Stimulated activated memory B cell treated with anti-CD40 and anti-IgM and Interleukin-4, amounts not matched to agents 10 μg/mL and 1 μg/mL and 100 μg/mL, for 72 hours (primary cell): ENCODE results near the gene IL20RB.
A peak's percentile ranks its signal among the peaks of the same experiment; 100 is the strongest.

ENCODE experiments used
- ATAC-seq: fragments of 150-1000 bp; cut with Tn5 transposase; 2 replicates; pipeline ENCODE4 v1.10.0; 2021
- H3K27ac Mint-ChIP-seq: one replicate; pipeline ENCODE4 v1.8.0; 2022; ENCODE audit warnings: mild to moderate bottlenecking, mixed read lengths
- H3K27me3 Mint-ChIP-seq: one replicate; pipeline ENCODE4 v1.8.0; 2022; ENCODE audit warnings: mixed read lengths
- H3K36me3 Mint-ChIP-seq: one replicate; pipeline ENCODE4 v1.8.0; 2022; ENCODE audit warnings: mixed read lengths
- H3K4me1 Mint-ChIP-seq: one replicate; pipeline ENCODE4 v1.8.0; 2022; ENCODE audit warnings: mixed read lengths
- H3K4me3 Mint-ChIP-seq: one replicate; pipeline ENCODE4 v1.8.0; 2022; ENCODE audit warnings: mild to moderate bottlenecking, moderate library complexity, mixed read lengths
- H3K9me3 Mint-ChIP-seq: one replicate; pipeline ENCODE4 v1.8.0; 2022; ENCODE audit warnings: mixed read lengths

The IL20RB gene

DNA sequence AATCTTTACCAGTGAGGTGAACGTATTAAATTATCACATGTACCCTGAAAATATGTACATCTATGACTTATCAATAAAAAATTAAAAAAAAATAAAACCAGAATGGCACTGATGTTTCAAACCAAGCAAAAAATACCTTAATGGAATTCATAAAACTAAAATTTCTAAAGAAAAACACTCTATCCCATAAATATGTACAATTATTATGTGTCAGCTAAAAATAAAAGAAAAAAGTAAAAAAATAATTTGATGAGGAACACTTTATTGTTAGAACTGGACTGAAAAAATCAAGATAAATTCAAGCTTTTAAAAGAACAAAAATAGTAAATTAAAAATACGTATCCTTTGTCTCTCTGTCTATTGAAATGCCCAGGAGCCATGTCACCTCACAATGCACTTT lies 63.1 kb downstream of the IL20RB start:
- Mint-ChIP-seq H3K4me3 (no peak overlapping the region), H3K9me3 (no peaks in the 10 kb centered on the region)

DNA sequence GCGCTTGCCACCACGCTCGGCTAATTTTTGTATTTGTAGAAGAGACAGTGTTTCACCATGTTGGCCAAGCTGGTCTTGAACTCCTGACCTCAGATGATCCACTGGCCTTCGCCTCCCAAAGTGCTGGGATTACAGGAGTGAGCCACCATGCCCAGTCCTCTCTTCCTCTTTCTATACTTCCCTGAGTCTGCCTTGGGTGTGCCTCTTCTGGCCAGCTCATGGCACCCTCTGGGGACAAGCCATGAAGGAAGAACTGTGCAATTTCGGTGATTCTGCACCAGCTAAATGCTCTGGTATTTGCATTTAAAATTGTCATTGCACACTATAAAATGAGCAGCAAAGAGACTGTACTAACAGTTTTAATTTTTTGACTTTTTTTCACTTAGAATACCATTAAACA lies 66.6 kb downstream of the IL20RB start:
- peaks cover 43% of the 10 kb centered on the region for H3K27me3 Mint-ChIP-seq
- no peaks in the 10 kb centered on the region for H3K36me3 Mint-ChIP-seq
- no peak overlapping the region for H3K27ac Mint-ChIP-seq
- no peak for ATAC-seq
- H3K4me3 Mint-ChIP-seq: no peak overlapping the region
- H3K4me1 Mint-ChIP-seq: no peaks in the 10 kb centered on the region
- H3K9me3 Mint-ChIP-seq: no peaks in the 10 kb centered on the region

More for the DNA sequence above, 63.1 kb downstream of the IL20RB start:
- Mint-ChIP-seq H3K36me3 (no peaks in the 10 kb centered on the region), H3K4me1 (no peaks in the 10 kb centered on the region), H3K27me3 (peaks cover 16% of the 10 kb centered on the region), H3K27ac (no peak overlapping the region)
- ATAC-seq: no peak

DNA sequence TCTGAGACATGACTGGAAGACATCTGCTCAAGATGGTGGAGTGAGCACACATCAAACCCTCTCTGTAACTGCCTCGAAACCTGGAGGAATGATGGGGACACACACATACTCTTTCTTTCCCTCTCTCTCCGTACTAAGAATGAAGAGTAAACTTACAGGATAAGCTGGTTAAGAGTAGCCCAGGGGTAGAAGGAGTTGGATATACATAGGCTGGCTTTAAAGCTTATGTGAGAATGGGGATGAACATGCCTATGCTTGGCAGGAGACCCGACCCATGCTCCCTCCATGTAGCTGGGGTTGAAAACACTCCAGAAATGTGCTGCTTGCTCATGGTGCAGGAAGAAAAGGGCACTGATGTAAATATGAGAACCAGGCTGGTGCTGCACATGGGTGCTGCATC lies 68.9 kb downstream of the IL20RB start:
- H3K4me1 Mint-ChIP-seq: no peaks in the 10 kb centered on the region
- no peaks in the 10 kb centered on the region for H3K36me3 Mint-ChIP-seq
- H3K9me3 Mint-ChIP-seq: no peaks in the 10 kb centered on the region
- ATAC-seq: no peak
- no peak overlapping the region for H3K27ac Mint-ChIP-seq
- H3K27me3 Mint-ChIP-seq: peaks cover 65% of the 10 kb centered on the region
- H3K4me3 Mint-ChIP-seq: no peak overlapping the region

DNA sequence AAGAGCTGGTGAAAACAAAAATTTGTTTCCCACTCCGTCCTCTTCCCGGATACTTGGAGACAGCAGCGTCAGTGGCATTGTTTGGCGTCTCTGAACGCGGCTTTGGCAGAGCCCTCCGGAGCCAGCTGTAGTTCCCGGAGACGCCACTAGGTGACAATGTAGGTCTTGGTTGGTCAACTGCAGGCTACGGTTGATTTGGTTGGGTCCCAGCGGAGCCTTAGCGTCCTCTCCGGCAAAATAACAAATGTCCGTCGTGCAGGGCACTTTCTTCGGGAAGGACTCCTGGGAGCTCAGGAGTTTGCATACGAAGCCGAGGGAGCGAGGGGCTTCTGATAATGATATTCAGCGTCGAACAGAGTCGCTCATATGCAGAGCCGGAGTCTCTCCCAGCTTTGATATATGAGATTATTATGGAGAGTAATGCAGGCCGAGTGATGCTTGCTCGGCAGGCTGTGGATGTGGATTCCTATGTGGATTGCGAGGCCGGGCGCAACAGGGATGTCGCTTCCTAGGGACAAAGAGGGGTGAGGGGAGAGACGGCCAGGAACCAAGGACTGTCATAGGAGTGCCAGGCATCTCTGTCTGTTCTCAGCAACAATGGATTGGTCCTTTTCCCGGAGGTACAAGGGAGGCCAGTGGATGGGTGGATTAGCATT lies 74.8 kb downstream of the IL20RB start:
- Mint-ChIP-seq H3K36me3 (no peaks in the 10 kb centered on the region), H3K4me1 (peaks cover 11% of the 10 kb centered on the region), H3K9me3 (no peaks in the 10 kb centered on the region), H3K27me3 (peaks cover 68% of the 10 kb centered on the region), H3K4me3 (peak overlapping the region; percentile 66), H3K27ac (no peak overlapping the region)
- peak; percentile 59 for ATAC-seq

DNA sequence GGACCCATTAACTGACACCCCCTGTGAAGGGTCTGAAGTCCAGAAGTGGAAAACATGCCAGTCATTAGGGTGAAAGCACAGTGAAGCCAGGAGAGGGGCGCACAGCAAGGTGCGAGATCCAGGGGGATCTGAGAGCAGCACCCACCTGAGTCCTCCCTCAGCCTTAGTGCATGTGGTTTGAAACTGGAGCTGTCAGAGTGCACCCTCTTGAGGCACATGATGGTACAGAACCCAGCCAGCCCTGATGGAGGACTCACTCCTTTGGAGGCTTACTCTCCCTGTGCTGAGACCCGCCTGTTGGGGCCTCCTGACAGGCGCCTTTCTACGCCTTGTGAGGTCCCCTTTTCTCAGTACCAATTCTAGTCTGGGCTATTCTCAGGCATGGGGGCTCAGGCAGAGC lies 77.8 kb downstream of the IL20RB start:
- peaks cover 11% of the 10 kb centered on the region for H3K4me1 Mint-ChIP-seq
- H3K27me3 Mint-ChIP-seq: peaks cover 49% of the 10 kb centered on the region
- H3K36me3 Mint-ChIP-seq: no peaks in the 10 kb centered on the region
- no peak overlapping the region for H3K4me3 Mint-ChIP-seq
- no peak for ATAC-seq
- H3K27ac Mint-ChIP-seq: no peak overlapping the region
- no peaks in the 10 kb centered on the region for H3K9me3 Mint-ChIP-seq

DNA sequence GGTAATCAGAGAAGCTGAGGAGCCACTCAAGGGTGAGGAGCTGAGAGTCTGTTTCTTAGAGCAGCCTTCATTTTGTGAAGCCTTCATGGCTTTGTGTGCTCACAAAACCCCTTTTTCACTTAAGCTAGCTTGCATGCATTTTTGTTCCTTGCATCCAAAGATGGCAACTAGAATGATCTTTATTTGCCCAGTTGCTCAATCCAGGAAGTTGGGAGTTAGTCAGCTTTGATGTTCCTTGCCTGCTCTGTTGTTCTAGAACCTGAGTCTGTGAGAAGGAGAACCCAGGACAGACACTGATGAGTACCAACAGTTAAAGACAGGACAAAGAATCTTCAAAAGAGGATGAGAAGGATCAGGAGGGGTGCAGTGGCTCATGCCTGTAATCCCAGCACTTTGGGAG lies 81.8 kb downstream of the IL20RB start:
- Mint-ChIP-seq H3K27me3 (peaks cover 24% of the 10 kb centered on the region), H3K27ac (no peak overlapping the region), H3K4me1 (no peaks in the 10 kb centered on the region), H3K4me3 (no peak overlapping the region), H3K9me3 (no peaks in the 10 kb centered on the region), H3K36me3 (no peaks in the 10 kb centered on the region)
- no peak for ATAC-seq

DNA sequence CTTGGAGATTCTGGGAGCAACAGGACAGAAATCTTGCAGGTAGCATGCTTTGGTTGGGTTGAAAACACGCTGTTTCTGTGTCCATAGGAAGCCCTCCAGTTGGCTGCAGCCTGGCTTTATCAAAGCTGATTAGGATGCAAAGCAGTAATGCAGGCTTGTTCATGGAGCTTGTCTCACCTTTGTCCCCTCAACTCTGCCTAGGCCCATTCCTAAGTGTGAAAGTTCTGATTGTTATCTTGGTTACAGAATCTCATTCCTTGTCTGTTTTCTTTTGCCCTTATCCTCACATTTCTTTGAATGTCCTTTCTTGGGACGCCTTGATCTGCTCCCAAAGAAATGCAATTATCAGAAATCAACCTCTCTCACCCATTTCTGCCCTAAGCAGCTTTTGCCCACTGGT lies 83.5 kb downstream of the IL20RB start:
- no peak overlapping the region for H3K4me3 Mint-ChIP-seq
- H3K27ac Mint-ChIP-seq: no peak overlapping the region
- H3K27me3 Mint-ChIP-seq: peaks cover 28% of the 10 kb centered on the region
- ATAC-seq: no peak
- H3K36me3 Mint-ChIP-seq: no peaks in the 10 kb centered on the region
- no peaks in the 10 kb centered on the region for H3K4me1 Mint-ChIP-seq
- H3K9me3 Mint-ChIP-seq: no peaks in the 10 kb centered on the region

DNA sequence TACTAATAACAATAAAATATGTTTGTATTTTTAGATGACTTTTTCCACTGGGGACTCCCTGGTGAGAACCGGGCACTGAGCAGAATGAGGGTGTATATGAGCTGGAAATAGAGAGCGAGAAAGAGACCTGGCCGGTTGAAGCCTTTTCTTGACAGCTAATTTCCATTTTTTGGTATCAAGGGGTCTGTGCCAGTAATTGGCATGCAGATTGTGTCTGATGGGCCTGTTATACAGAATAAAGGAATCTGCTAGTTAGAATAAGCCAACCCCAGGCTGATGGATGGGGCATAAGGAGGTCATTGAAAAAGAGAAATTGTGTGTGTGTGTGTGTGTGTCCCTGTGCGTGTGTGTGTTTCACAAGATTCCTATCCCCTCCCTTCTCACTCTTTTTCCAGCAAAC lies 83.9 kb downstream of the IL20RB start:
- H3K9me3 Mint-ChIP-seq: no peaks in the 10 kb centered on the region
- no peak for ATAC-seq

DNA sequence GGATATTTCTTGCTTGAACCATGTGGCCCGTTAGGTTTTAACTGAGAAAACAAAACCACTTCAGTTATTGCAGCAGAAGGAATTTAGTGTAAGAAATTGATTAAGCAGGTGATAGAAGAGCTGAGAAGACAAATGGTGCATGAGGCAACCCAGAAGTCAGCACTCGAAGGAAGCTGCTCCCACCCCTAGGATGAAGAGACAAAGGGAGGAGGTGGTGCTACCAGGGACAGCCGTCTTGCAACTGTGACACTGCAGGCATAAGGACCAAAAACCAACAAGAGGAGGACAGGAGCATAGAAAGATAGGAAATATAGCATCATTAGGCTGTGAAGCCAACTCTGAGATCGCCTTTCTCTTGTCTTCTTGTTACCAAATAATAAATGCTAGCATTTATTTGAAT lies 89.0 kb downstream of the IL20RB start:
- Mint-ChIP-seq H3K9me3 (no peaks in the 10 kb centered on the region), H3K27ac (no peak overlapping the region), H3K27me3 (peaks cover 50% of the 10 kb centered on the region), H3K36me3 (no peaks in the 10 kb centered on the region), H3K4me3 (no peak overlapping the region), H3K4me1 (no peaks in the 10 kb centered on the region)
- no peak for ATAC-seq

More for the DNA sequence above, 83.9 kb downstream of the IL20RB start:
- peaks cover 32% of the 10 kb centered on the region for H3K27me3 Mint-ChIP-seq
- no peak overlapping the region for H3K4me3 Mint-ChIP-seq
- H3K36me3 Mint-ChIP-seq: no peaks in the 10 kb centered on the region
- H3K4me1 Mint-ChIP-seq: no peaks in the 10 kb centered on the region
- H3K27ac Mint-ChIP-seq: no peak overlapping the region

DNA sequence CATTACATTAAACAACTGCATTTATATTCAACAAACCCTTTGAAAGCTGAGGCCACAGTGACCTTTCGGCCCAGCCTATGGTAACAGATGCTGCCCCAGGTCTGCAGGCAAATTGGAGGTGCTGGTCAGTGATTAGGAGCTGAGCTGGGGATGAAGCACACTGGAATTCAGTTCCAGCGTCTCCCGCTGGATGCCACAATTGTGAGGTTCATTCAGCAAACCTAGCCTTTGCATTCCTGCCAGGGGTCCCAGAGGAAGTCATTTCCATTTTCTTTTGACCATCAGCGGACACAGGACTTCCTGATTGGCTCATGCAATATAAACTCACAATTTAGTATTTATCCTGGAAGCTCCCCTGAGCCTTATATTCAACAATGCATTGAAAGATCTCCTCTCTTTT lies 89.5 kb downstream of the IL20RB start:
- ATAC-seq: no peak
- Mint-ChIP-seq H3K27me3 (peaks cover 50% of the 10 kb centered on the region), H3K4me1 (no peaks in the 10 kb centered on the region), H3K9me3 (no peaks in the 10 kb centered on the region), H3K27ac (no peak overlapping the region), H3K4me3 (no peak overlapping the region), H3K36me3 (no peaks in the 10 kb centered on the region)

DNA sequence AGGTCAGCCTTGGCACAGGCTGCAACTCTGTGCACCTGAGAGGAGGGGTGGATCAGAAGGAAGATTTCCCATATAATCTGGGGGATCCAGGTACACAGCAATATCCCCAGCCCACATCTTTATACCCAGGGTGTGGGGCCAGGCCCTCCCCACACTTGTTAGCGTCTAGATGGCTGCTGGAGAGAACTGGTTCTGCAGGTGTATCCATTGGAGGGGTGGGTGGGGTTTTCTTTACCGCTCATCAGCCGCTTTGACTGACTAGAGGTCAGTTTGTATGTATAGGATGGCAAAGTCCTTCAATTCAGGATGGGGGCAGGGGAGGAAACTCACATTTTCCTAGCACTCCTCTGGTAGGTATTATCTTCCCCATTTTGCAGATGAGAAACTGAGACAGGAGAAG lies 92.5 kb downstream of the IL20RB start:
- no peaks in the 10 kb centered on the region for H3K4me1 Mint-ChIP-seq
- no peaks in the 10 kb centered on the region for H3K36me3 Mint-ChIP-seq
- ATAC-seq: no peak
- no peak overlapping the region for H3K27ac Mint-ChIP-seq
- H3K4me3 Mint-ChIP-seq: no peak overlapping the region
- H3K27me3 Mint-ChIP-seq: peaks cover 37% of the 10 kb centered on the region
- H3K9me3 Mint-ChIP-seq: no peaks in the 10 kb centered on the region

DNA sequence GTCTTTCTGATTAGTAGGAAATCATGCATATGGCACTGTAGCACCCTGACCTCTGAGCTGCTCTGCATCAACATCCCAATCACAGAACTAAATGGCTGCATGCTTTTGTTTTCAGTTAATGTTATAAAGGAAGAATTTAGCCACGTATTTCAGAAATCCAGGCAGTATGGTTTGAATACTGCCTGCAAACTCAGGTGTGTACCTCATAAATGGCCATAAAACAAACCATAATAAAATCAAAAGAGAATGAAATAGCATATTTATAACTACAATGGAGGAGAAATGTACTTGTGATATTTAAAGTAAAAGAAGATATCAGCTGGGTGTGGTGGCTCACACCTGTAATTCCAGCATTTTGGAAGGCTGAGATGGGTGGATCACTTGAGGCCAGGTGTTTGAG lies 94.5 kb downstream of the IL20RB start:
- Mint-ChIP-seq H3K27me3 (peaks cover 29% of the 10 kb centered on the region), H3K4me1 (no peaks in the 10 kb centered on the region), H3K9me3 (no peaks in the 10 kb centered on the region), H3K4me3 (no peak overlapping the region), H3K36me3 (no peaks in the 10 kb centered on the region), H3K27ac (no peak overlapping the region)
- ATAC-seq: no peak
